Neural cell (in vitro differentiated cells): ENCODE data around the gene ACYP1.

Experiments
- CTCF ChIP-seq: fragments of 450-650 bp; IDR thresholded peaks from 2 replicates; pipeline ENCODE4 v1.5.1; 2014; ENCODE audit warnings: antibody characterized with exemption, mild to moderate bottlenecking, moderate library complexity; ENCODE audit not compliant: poor library complexity, severe bottlenecking
- RAD21 ChIP-seq: fragments of 450-650 bp; conservative IDR thresholded peaks from 2 replicates; pipeline ENCODE4 v1.6.1; 2014; ENCODE audit warnings: antibody characterized with exemption, mild to moderate bottlenecking, moderate library complexity

GRCh38 chr14:75046899-75047298 lies 16.9 kb downstream of the ACYP1 start:
- TF ChIP-seq CTCF (no peak), RAD21 (no peak)
